GM08714 (cell line): ENCODE results near the gene ACER3.
"Not testable (repeated sequence)": the region's sequence is repeated elsewhere in the genome, so short reads cannot be mapped to it uniquely, and the experiment has no call there.

ENCODE experiments used
- H3K4me3 ChIP-seq: fragments of 200-500 bp; sonication (Bioruptor generic); 2 replicates; pipeline ENCODE4 v1.5.1; 2014; ENCODE audit warnings: mild to moderate bottlenecking, low read length, inconsistent platforms
- ZNF274 ChIP-seq: IDR thresholded peaks from 2 replicates; pipeline ENCODE4 v1.6.1; 2012; ENCODE audit warnings: mild to moderate bottlenecking, low read depth, low read length

ACER3 gene

GRCh38 chr11:77047007-77047927 lies 186.5 kb downstream of the ACER3 start:
- no peak for TF ChIP-seq ZNF274
- peak overlapping the region; percentile 48; the same call in 1 of the 2 replicates for H3K4me3 ChIP-seq

- H3K4me3 ChIP-seq, result not testable (repeated sequence)
Observed at GRCh38 chr11:77047928-77048446, 187.3 kb downstream of the ACER3 start.

- H3K4me3 ChIP-seq, result no peak overlapping the region
- TF ChIP-seq ZNF274, result no peak
Observed at GRCh38 chr11:77049026-77049425, 188.3 kb downstream of the ACER3 start.

- no peak for TF ChIP-seq ZNF274
- H3K4me3 ChIP-seq, result no peak overlapping the region
Observed at GRCh38 chr11:77051511-77051910, 190.8 kb downstream of the ACER3 start.

- H3K4me3 ChIP-seq, result no peak overlapping the region
- TF ChIP-seq ZNF274, result no peak
Observed at GRCh38 chr11:77052518-77052917, 191.8 kb downstream of the ACER3 start.

- H3K4me3 ChIP-seq, result no peak overlapping the region
Observed at GRCh38 chr11:77053217-77054015, 192.7 kb downstream of the ACER3 start.

GRCh38 chr11:77054084-77054483 lies 193.4 kb downstream of the ACER3 start:
- TF ChIP-seq ZNF274, result no peak
- H3K4me3 ChIP-seq, result no peak overlapping the region

More at GRCh38 chr11:77053217-77054015, 192.7 kb downstream of the ACER3 start:
- no peak for TF ChIP-seq ZNF274

GRCh38 chr11:77055101-77055561 lies 194.4 kb downstream of the ACER3 start:
- no peak for TF ChIP-seq ZNF274
- H3K4me3 ChIP-seq, result no peak overlapping the region

- no peak for TF ChIP-seq ZNF274
- H3K4me3 ChIP-seq, result no peak overlapping the region
Observed at GRCh38 chr11:77055913-77056312, 195.2 kb downstream of the ACER3 start.

- H3K4me3 ChIP-seq, result no peak overlapping the region
- no peak for TF ChIP-seq ZNF274
Observed at GRCh38 chr11:77056814-77057402, 196.2 kb downstream of the ACER3 start.

GRCh38 chr11:77057938-77058474 lies 197.3 kb downstream of the ACER3 start:
- no peak for TF ChIP-seq ZNF274
- no peak overlapping the region for H3K4me3 ChIP-seq

GRCh38 chr11:77058900-77059299 lies 198.2 kb downstream of the ACER3 start:
- no peak for TF ChIP-seq ZNF274
- H3K4me3 ChIP-seq, result no peak overlapping the region

GRCh38 chr11:77059806-77060205 lies 199.1 kb downstream of the ACER3 start:
- H3K4me3 ChIP-seq, result no peak overlapping the region

GRCh38 chr11:77060234-77060633 lies 199.5 kb downstream of the ACER3 start:
- no peak for TF ChIP-seq ZNF274
- H3K4me3 ChIP-seq, result no peak overlapping the region

More at GRCh38 chr11:77059806-77060205, 199.1 kb downstream of the ACER3 start:
- no peak for TF ChIP-seq ZNF274

- H3K4me3 ChIP-seq, result not testable (repeated sequence)
Observed at GRCh38 chr11:77061258-77061657, 200.5 kb downstream of the ACER3 start.
